Stomach smooth muscle (tissue), 2 donors: Measurements from ENCODE around the gene ACADSB.

Source experiments
- H3K27ac ChIP-seq: one replicate; pipeline ENCODE4 v1.7.0; 2013; ENCODE audit warnings: mild to moderate bottlenecking, low read length, inconsistent platforms
- H3K27me3 ChIP-seq, 2 donors: one replicate each; pipeline ENCODE4 v1.7.0; 2013; ENCODE audit warnings: low read length in 2 of 2; ENCODE audit not compliant: insufficient read depth in 2 of 2, control insufficient read depth in 1 of 2
- H3K36me3 ChIP-seq, 2 donors: one replicate each; pipeline ENCODE4 v1.7.0; 2013; ENCODE audit warnings: low read length in 2 of 2; ENCODE audit not compliant: control insufficient read depth in 2 of 2, insufficient read depth in 2 of 2
- H3K4me1 ChIP-seq: one replicate; pipeline ENCODE4 v1.7.0; 2013; ENCODE audit warnings: low read length; ENCODE audit not compliant: control insufficient read depth, insufficient read depth
- H3K4me3 ChIP-seq, 2 donors: one replicate each; pipeline ENCODE4 v1.7.0; 2013; ENCODE audit warnings: low read length in 2 of 2
- H3K9ac ChIP-seq, 2 donors: one replicate each; pipeline ENCODE4 v1.7.0; 2013; ENCODE audit warnings: low read length in 2 of 2, mild to moderate bottlenecking in 1 of 2
- H3K9me3 ChIP-seq, 2 donors: one replicate each; pipeline ENCODE4 v1.7.0; 2013; ENCODE audit warnings: low read length in 2 of 2; ENCODE audit not compliant: control insufficient read depth in 2 of 2
- donor health status: healthy.
- donor health status: Pancreatic carcinoma.

The ACADSB gene

GRCh38 chr10:123073187-123073586 is 64.4 kb downstream of the ACADSB start:
- no peak overlapping the region for H3K27ac ChIP-seq
- H3K36me3 ChIP-seq: no peaks in the 10 kb centered on the region
- no peak overlapping the region for H3K4me3 ChIP-seq
- H3K9ac ChIP-seq: no peak overlapping the region
- no peaks in the 10 kb centered on the region for H3K9me3 ChIP-seq
- H3K27me3 ChIP-seq: peaks cover 0 to 3% of the 10 kb centered on the region in 2 donors
- no peaks in the 10 kb centered on the region for H3K4me1 ChIP-seq

GRCh38 chr10:123074215-123074614 is 65.4 kb downstream of the ACADSB start:
- Histone ChIP-seq H3K4me3 (no peak overlapping the region), H3K27me3 (peaks cover 0 to 3% of the 10 kb centered on the region in 2 donors), H3K27ac (no peak overlapping the region), H3K4me1 (no peaks in the 10 kb centered on the region), H3K9me3 (no peaks in the 10 kb centered on the region), H3K36me3 (no peaks in the 10 kb centered on the region), H3K9ac (no peak overlapping the region)

- H3K9ac ChIP-seq: no peak overlapping the region
- H3K27me3 ChIP-seq: peaks cover 2 to 3% of the 10 kb centered on the region in 2 donors
- H3K9me3 ChIP-seq: no peaks in the 10 kb centered on the region
- H3K36me3 ChIP-seq: no peaks in the 10 kb centered on the region
- H3K27ac ChIP-seq: no peak overlapping the region
- no peak overlapping the region for H3K4me3 ChIP-seq
- H3K4me1 ChIP-seq: no peaks in the 10 kb centered on the region
These were observed 73.1 kb downstream of the ACADSB start for GRCh38 chr10:123081896-123082295.

GRCh38 chr10:123083811-123084210 is 75.0 kb downstream of the ACADSB start:
- H3K27me3 ChIP-seq: peaks cover 2 to 6% of the 10 kb centered on the region in 2 donors
- H3K9me3 ChIP-seq: no peaks in the 10 kb centered on the region
- no peaks in the 10 kb centered on the region for H3K36me3 ChIP-seq
- H3K4me3 ChIP-seq: no peak overlapping the region
- H3K27ac ChIP-seq: no peak overlapping the region
- H3K9ac ChIP-seq: no peak overlapping the region
- no peaks in the 10 kb centered on the region for H3K4me1 ChIP-seq

GRCh38 chr10:123086281-123086680 is 77.5 kb downstream of the ACADSB start:
- Histone ChIP-seq H3K27me3 (peaks cover 2 to 6% of the 10 kb centered on the region in 2 donors), H3K9ac (no peak overlapping the region), H3K4me1 (no peaks in the 10 kb centered on the region)

GRCh38 chr10:123087348-123087747 is 78.5 kb downstream of the ACADSB start:
- Histone ChIP-seq H3K36me3 (no peaks in the 10 kb centered on the region), H3K9me3 (no peaks in the 10 kb centered on the region), H3K4me1 (no peaks in the 10 kb centered on the region), H3K9ac (no peak overlapping the region), H3K27me3 (peaks cover 4 to 6% of the 10 kb centered on the region in 2 donors), H3K4me3 (no peak overlapping the region), H3K27ac (no peak overlapping the region)

More at GRCh38 chr10:123086281-123086680, 77.5 kb downstream of the ACADSB start:
- Histone ChIP-seq H3K4me3 (no peak overlapping the region), H3K9me3 (no peaks in the 10 kb centered on the region), H3K36me3 (no peaks in the 10 kb centered on the region), H3K27ac (no peak overlapping the region)

- Histone ChIP-seq H3K27me3 (peaks cover 6 to 7% of the 10 kb centered on the region in 2 donors), H3K9me3 (no peaks in the 10 kb centered on the region), H3K27ac (no peak overlapping the region), H3K9ac (no peak overlapping the region), H3K36me3 (no peaks in the 10 kb centered on the region), H3K4me1 (no peaks in the 10 kb centered on the region), H3K4me3 (no peak overlapping the region)
These were observed 79.0 kb downstream of the ACADSB start for GRCh38 chr10:123087786-123088185.

GRCh38 chr10:123092635-123093414 is 84.0 kb downstream of the ACADSB start:
- Histone ChIP-seq H3K4me1 (no peaks in the 10 kb centered on the region), H3K36me3 (no peaks in the 10 kb centered on the region), H3K27ac (no peak overlapping the region), H3K9ac (no peak overlapping the region), H3K4me3 (no peak overlapping the region), H3K9me3 (no peaks in the 10 kb centered on the region), H3K27me3 (peaks cover 13% of the 10 kb centered on the region in 2 donors)

- H3K4me3 ChIP-seq: no peak overlapping the region
- no peaks in the 10 kb centered on the region for H3K9me3 ChIP-seq
- peaks cover 12 to 13% of the 10 kb centered on the region in 2 donors for H3K27me3 ChIP-seq
- no peak overlapping the region for H3K9ac ChIP-seq
- H3K36me3 ChIP-seq: no peaks in the 10 kb centered on the region
- H3K4me1 ChIP-seq: no peaks in the 10 kb centered on the region
- no peak overlapping the region for H3K27ac ChIP-seq
These were observed 84.7 kb downstream of the ACADSB start for GRCh38 chr10:123093489-123093888.

GRCh38 chr10:123096452-123096851 is 87.6 kb downstream of the ACADSB start:
- H3K36me3 ChIP-seq: no peaks in the 10 kb centered on the region
- H3K27me3 ChIP-seq: peaks cover 12 to 15% of the 10 kb centered on the region in 2 donors

GRCh38 chr10:123097039-123097438 is 88.2 kb downstream of the ACADSB start:
- no peak overlapping the region for H3K9ac ChIP-seq
- H3K27ac ChIP-seq: no peak overlapping the region
- peaks cover 12 to 16% of the 10 kb centered on the region in 2 donors for H3K27me3 ChIP-seq
- no peaks in the 10 kb centered on the region for H3K36me3 ChIP-seq
- no peaks in the 10 kb centered on the region for H3K4me1 ChIP-seq
- H3K4me3 ChIP-seq: no peak overlapping the region
- H3K9me3 ChIP-seq: no peaks in the 10 kb centered on the region

More at GRCh38 chr10:123096452-123096851, 87.6 kb downstream of the ACADSB start:
- Histone ChIP-seq H3K4me1 (no peaks in the 10 kb centered on the region), H3K27ac (no peak overlapping the region), H3K4me3 (no peak overlapping the region), H3K9ac (no peak overlapping the region), H3K9me3 (no peaks in the 10 kb centered on the region)
